Loucy (cell line): ENCODE data around the gene BCAS3.

Experiments
- H2AFZ ChIP-seq: fragments of 200-600 bp; sonication (generic); 2 replicates; pipeline ENCODE4 v1.6.0; 2016; ENCODE audit warnings: antibody characterized with exemption, mild to moderate bottlenecking, low read length, moderate library complexity
- H3F3A ChIP-seq: fragments of 200-600 bp; 2 replicates; pipeline ENCODE4 v1.6.0; 2016; ENCODE audit warnings: antibody characterized with exemption, low read depth, mild to moderate bottlenecking
- H3K27me3 ChIP-seq: fragments of 200-600 bp; sonication (generic); 2 replicates; pipeline ENCODE4 v1.6.1; 2014; ENCODE audit warnings: low read length, mild to moderate bottlenecking; ENCODE audit not compliant: insufficient read depth, poor library complexity, severe bottlenecking
- H3K36me3 ChIP-seq: fragments of 200-600 bp; sonication (generic); 2 replicates; pipeline ENCODE4 v1.6.1; 2016; ENCODE audit warnings: low read length; ENCODE audit not compliant: insufficient read depth
- H3K4me1 ChIP-seq: fragments of 200-600 bp; sonication (generic); 2 replicates; pipeline ENCODE4 v1.5.1; 2014; ENCODE audit warnings: low read length, mild to moderate bottlenecking; ENCODE audit not compliant: insufficient read depth, poor library complexity, severe bottlenecking
- H3K4me2 ChIP-seq: fragments of 200-600 bp; sonication (generic); 2 replicates; pipeline ENCODE4 v1.6.0; 2014; ENCODE audit warnings: antibody characterized with exemption, low read length, low read depth, mild to moderate bottlenecking; ENCODE audit not compliant: poor library complexity, severe bottlenecking
- H3K4me3 ChIP-seq: fragments of 200-600 bp; sonication (generic); 2 replicates; pipeline ENCODE4 v1.5.1; 2014; ENCODE audit warnings: low read length, mild to moderate bottlenecking, mixed read lengths; ENCODE audit not compliant: poor library complexity, severe bottlenecking
- H3K79me2 ChIP-seq: fragments of 200-600 bp; sonication (generic); 2 replicates; pipeline ENCODE4 v1.6.1; 2014; ENCODE audit warnings: low read length; ENCODE audit not compliant: insufficient read depth
- H3K9ac ChIP-seq: fragments of 200-600 bp; sonication (generic); 2 replicates; pipeline ENCODE4 v1.6.0; 2014; ENCODE audit warnings: mild to moderate bottlenecking, low read depth, low read length, moderate library complexity; ENCODE audit not compliant: poor library complexity, severe bottlenecking
- H3K9me2 ChIP-seq: fragments of 200-600 bp; sonication (generic); replicated peaks from 2 replicates; pipeline ENCODE4 v1.6.1; 2016; ENCODE audit warnings: low read depth, low read length, mixed read lengths
- H3K9me3 ChIP-seq: fragments of 200-600 bp; sonication (generic); 2 replicates; pipeline ENCODE4 v1.6.1; 2014; ENCODE audit warnings: mild to moderate bottlenecking, antibody characterized with exemption, low read length, low read depth; ENCODE audit not compliant: insufficient read depth
- H4K20me1 ChIP-seq: fragments of 200-600 bp; sonication (generic); 2 replicates; pipeline ENCODE4 v1.6.0; 2014; ENCODE audit warnings: antibody characterized with exemption, low read length, mild to moderate bottlenecking; ENCODE audit not compliant: insufficient read depth, poor library complexity, severe bottlenecking
- EZH2phosphoT487 ChIP-seq: fragments of 200-600 bp; IDR thresholded peaks from 2 replicates; pipeline ENCODE4 v1.6.1; 2018; ENCODE audit warnings: antibody characterized with exemption, mild to moderate bottlenecking, moderate library complexity, borderline replicate concordance
- TF ChIP-seq, protein P1 (sequence below): fragments of 200-600 bp; sonication (generic); conservative IDR thresholded peaks from 2 replicates; pipeline ENCODE4 v1.5.1; 2014; ENCODE audit warnings: mild to moderate bottlenecking, antibody characterized with exemption, low read length

The BCAS3 gene

DNA sequence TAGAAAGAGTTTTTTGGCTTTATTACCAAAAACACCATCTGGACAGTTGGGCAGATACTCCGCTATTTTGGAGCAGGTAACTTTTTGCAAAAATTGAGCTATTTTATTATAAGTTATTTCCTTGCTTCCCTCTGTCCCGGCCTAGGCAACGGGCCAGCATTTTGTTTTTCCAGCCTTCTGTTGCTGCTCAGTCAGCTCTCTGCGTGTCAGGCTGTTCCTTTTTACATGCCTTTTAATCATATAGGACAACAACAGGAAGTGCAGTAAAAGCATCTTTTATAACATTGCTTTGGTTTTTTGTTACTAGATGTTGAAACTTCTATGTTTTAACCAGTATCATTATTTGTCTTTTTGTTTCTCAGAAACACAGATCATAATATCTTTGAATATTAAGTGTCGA is 47.3 kb upstream of the BCAS3 start:
- Histone ChIP-seq H3K79me2 (peaks cover 39% of the 10 kb centered on the region; the same call in 1 of the 2 replicates), H3K36me3 (peaks cover 53% of the 10 kb centered on the region; the same call in 1 of the 2 replicates), H3K4me3 (no peak overlapping the region), H2AFZ (no peak overlapping the region), H3K9ac (no peak overlapping the region), H3K27me3 (no peaks in the 10 kb centered on the region), H3K4me1 (no peaks in the 10 kb centered on the region), H3K9me2 (no peaks in the 10 kb centered on the region), H3F3A (no peaks in the 10 kb centered on the region), H4K20me1 (peaks cover 14% of the 10 kb centered on the region), H3K4me2 (no peak overlapping the region), H3K9me3 (no peaks in the 10 kb centered on the region)
- TF ChIP-seq EZH2phosphoT487 = no peak
- TF ChIP-seq, protein P1, sequence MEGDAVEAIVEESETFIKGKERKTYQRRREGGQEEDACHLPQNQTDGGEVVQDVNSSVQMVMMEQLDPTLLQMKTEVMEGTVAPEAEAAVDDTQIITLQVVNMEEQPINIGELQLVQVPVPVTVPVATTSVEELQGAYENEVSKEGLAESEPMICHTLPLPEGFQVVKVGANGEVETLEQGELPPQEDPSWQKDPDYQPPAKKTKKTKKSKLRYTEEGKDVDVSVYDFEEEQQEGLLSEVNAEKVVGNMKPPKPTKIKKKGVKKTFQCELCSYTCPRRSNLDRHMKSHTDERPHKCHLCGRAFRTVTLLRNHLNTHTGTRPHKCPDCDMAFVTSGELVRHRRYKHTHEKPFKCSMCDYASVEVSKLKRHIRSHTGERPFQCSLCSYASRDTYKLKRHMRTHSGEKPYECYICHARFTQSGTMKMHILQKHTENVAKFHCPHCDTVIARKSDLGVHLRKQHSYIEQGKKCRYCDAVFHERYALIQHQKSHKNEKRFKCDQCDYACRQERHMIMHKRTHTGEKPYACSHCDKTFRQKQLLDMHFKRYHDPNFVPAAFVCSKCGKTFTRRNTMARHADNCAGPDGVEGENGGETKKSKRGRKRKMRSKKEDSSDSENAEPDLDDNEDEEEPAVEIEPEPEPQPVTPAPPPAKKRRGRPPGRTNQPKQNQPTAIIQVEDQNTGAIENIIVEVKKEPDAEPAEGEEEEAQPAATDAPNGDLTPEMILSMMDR = no peak

DNA sequence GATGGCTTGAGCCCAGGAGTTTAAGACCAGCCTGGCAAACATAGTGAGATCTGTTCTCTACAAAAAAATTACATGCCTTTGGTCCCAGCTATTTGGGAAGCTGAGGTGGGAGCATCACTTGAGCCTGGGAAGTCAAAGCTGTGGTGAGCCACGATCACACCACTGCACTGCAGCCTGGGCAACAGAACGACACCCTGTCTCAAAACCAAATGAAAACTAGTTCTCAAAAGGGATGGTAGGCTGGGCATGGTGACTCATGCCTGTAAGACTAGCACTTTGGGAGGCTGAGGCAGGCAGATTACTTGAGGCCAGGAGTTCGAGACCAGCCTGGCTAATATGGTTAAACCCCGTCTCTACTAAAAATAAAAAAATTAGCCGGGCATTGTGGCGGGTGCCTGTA is 46.5 kb upstream of the BCAS3 start:
- no peaks in the 10 kb centered on the region for H3K27me3 ChIP-seq
- peaks cover 53% of the 10 kb centered on the region for H3K36me3 ChIP-seq
- H3K9me2 ChIP-seq = no peaks in the 10 kb centered on the region
- peaks cover 36% of the 10 kb centered on the region; the same call in 1 of the 2 replicates for H3K79me2 ChIP-seq
- H3K4me1 ChIP-seq = no peaks in the 10 kb centered on the region
- no peak overlapping the region for H2AFZ ChIP-seq
- no peak overlapping the region for H3K9ac ChIP-seq
- TF ChIP-seq, protein P1 = no peak
- TF ChIP-seq EZH2phosphoT487 = no peak
- H4K20me1 ChIP-seq = peaks cover 14% of the 10 kb centered on the region
- H3F3A ChIP-seq = no peaks in the 10 kb centered on the region
- no peak overlapping the region for H3K4me3 ChIP-seq
- no peak overlapping the region for H3K4me2 ChIP-seq
- H3K9me3 ChIP-seq = no peaks in the 10 kb centered on the region

DNA sequence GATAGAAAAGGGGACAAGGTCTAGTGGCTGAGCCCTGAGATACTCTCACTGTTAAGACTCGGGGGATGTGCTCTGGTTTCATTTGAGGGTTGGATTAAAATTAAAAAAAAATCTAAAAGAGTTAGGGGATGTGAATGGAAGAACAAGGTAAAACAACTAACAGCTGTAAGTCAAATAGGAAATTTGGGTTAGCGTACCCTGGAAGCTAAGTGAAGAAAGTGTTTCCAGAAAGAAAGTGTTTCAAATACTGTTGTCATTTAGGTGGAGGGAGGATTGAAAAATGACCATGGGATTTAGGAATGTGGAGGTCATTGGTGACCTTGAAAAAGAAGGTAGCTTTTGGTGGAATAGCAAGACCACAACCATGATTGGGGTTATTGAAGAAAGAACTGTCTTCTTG is 40.0 kb upstream of the BCAS3 start:
- peaks cover 67% of the 10 kb centered on the region for H3K36me3 ChIP-seq
- no peaks in the 10 kb centered on the region for H3K9me3 ChIP-seq
- TF ChIP-seq EZH2phosphoT487 = no peak
- TF ChIP-seq, protein P1 = no peak
- H3K27me3 ChIP-seq = no peaks in the 10 kb centered on the region
- no peaks in the 10 kb centered on the region for H3K9me2 ChIP-seq
- no peak overlapping the region for H3K4me3 ChIP-seq
- H2AFZ ChIP-seq = no peak overlapping the region
- peaks cover 13% of the 10 kb centered on the region for H4K20me1 ChIP-seq
- H3K79me2 ChIP-seq = peaks cover 22% of the 10 kb centered on the region
- no peaks in the 10 kb centered on the region for H3K4me1 ChIP-seq
- H3K9ac ChIP-seq = no peak overlapping the region
- no peaks in the 10 kb centered on the region for H3F3A ChIP-seq
- H3K4me2 ChIP-seq = no peak overlapping the region
